ENCODE measurements around the gene TRAF3IP3. TPM values are rescaled to one million over a fixed set of nuclear protein-coding genes. Genes with fewer than 3 reads are reported as not detected.

The TRAF3IP3 gene
- polyA plus RNA-seq, 1 of the 3 experiments (the other 2 are of a cell fraction), result 0.31 TPM

DNA sequence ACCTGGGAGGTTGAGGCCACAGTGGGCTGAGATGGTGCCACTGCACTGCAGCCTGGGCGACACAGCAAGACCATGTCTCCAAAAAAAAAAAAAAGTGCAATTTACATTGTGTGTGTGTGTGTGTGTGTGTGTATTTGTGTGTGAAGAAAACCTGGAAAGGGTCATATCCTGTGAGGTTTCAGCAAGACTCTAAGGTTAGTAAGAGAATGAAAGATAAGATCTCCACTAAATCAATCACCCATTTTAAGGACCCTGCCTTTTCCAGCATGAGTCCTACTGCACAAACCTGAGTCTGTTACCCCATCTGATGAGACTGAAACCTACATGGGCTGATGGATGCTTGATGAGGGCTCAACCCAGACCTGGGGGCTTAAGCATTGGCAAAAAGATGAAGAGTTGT lies 33.4 kb downstream of the TRAF3IP3 start:
- H4K20me1 ChIP-seq (ENCODE audit: insufficient read depth), result no peaks in the 10 kb centered on the region
- no peak for DNase-seq
- no peaks in the 10 kb centered on the region for H3K9me2 ChIP-seq
- TF ChIP-seq GABPA (IDR thresholded peaks at IDR 0.05; ENCODE audit: low read depth), result no peak
- TF ChIP-seq, protein P1, sequence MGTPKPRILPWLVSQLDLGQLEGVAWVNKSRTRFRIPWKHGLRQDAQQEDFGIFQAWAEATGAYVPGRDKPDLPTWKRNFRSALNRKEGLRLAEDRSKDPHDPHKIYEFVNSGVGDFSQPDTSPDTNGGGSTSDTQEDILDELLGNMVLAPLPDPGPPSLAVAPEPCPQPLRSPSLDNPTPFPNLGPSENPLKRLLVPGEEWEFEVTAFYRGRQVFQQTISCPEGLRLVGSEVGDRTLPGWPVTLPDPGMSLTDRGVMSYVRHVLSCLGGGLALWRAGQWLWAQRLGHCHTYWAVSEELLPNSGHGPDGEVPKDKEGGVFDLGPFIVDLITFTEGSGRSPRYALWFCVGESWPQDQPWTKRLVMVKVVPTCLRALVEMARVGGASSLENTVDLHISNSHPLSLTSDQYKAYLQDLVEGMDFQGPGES (IDR thresholded peaks at IDR 0.05; ENCODE audit: low read depth, low read length), result no peak
- TF ChIP-seq RXRA (IDR thresholded peaks at IDR 0.05; ENCODE audit: borderline replicate concordance, low read depth), result no peak
- TF ChIP-seq RFX5 (IDR thresholded peaks at IDR 0.05; ENCODE audit: low read length), result no peak
- TF ChIP-seq, protein P2, sequence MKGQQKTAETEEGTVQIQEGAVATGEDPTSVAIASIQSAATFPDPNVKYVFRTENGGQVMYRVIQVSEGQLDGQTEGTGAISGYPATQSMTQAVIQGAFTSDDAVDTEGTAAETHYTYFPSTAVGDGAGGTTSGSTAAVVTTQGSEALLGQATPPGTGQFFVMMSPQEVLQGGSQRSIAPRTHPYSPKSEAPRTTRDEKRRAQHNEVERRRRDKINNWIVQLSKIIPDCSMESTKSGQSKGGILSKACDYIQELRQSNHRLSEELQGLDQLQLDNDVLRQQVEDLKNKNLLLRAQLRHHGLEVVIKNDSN (IDR thresholded peaks at IDR 0.05; ENCODE audit: borderline replicate concordance, low read depth), result no peak
- no peak for TF ChIP-seq FOSL2 (IDR thresholded peaks at IDR 0.05; ENCODE audit: borderline replicate concordance, low read depth)
- TF ChIP-seq TEAD4 (IDR thresholded peaks at IDR 0.05; ENCODE audit: borderline replicate concordance, insufficient read depth), result no peak
- TF ChIP-seq FOXM1 (IDR thresholded peaks at IDR 0.05; ENCODE audit: low read depth), result no peak
- TF ChIP-seq, protein P3, sequence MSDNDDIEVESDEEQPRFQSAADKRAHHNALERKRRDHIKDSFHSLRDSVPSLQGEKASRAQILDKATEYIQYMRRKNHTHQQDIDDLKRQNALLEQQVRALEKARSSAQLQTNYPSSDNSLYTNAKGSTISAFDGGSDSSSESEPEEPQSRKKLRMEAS (IDR thresholded peaks at IDR 0.05; ENCODE audit: low read depth), result no peak
- no peak for TF ChIP-seq CHD2 (IDR thresholded peaks at IDR 0.05; ENCODE audit: low read length, partially characterized antibody)
- TF ChIP-seq YY1 (IDR thresholded peaks at IDR 0.05; ENCODE audit: low read depth), result no peak
- TF ChIP-seq RAD21 (IDR thresholded peaks at IDR 0.05; ENCODE audit: low read length), result no peak
- peaks cover 1% of the 10 kb centered on the region for H3K79me2 ChIP-seq (ENCODE audit: insufficient read depth)
- H3K4me2 ChIP-seq, result no peak overlapping the region
- H3K27ac ChIP-seq (ENCODE audit: low read depth in 2 of 2, low read length in 1 of 2), result peak overlapping the region in 1 of 2 experiments; percentile 76; a peak in 2 of 4 replicates
- H3K27me3 ChIP-seq (ENCODE audit: insufficient read depth), result no peaks in the 10 kb centered on the region
- CTCF ChIA-PET, result no interaction called here
- H3K9ac ChIP-seq, result no peak overlapping the region
- no peak overlapping the region for H2AFZ ChIP-seq (ENCODE audit: low read depth)
- WGBS (ENCODE audit: low lambda C conversion rate), result 72% methylated on average over 1 of the region's 1 CpG
- H3K9me3 ChIP-seq, result no peaks in the 10 kb centered on the region
- peaks cover 5 to 15% of the 10 kb centered on the region in 2 experiments; a peak in 3 of 4 replicates for H3K4me1 ChIP-seq (ENCODE audit: control insufficient read depth in 1 of 2, insufficient read depth in 2 of 2, low read depth in 1 of 2, low read length in 1 of 2)
- H3K4me3 ChIP-seq (ENCODE audit: low read depth in 2 of 2, low read length in 1 of 2), result no peak overlapping the region
- peaks cover 7% of the 10 kb centered on the region for H3F3A ChIP-seq (replicated peaks; ENCODE audit: insufficient read depth)
- H3K36me3 ChIP-seq (replicated peaks in 1 of 2; ENCODE audit: control insufficient read depth in 1 of 2, insufficient read depth in 2 of 2, low read length in 1 of 2), result no peaks in the 10 kb centered on the region
- POLR2A ChIA-PET, result no interaction called here

DNA sequence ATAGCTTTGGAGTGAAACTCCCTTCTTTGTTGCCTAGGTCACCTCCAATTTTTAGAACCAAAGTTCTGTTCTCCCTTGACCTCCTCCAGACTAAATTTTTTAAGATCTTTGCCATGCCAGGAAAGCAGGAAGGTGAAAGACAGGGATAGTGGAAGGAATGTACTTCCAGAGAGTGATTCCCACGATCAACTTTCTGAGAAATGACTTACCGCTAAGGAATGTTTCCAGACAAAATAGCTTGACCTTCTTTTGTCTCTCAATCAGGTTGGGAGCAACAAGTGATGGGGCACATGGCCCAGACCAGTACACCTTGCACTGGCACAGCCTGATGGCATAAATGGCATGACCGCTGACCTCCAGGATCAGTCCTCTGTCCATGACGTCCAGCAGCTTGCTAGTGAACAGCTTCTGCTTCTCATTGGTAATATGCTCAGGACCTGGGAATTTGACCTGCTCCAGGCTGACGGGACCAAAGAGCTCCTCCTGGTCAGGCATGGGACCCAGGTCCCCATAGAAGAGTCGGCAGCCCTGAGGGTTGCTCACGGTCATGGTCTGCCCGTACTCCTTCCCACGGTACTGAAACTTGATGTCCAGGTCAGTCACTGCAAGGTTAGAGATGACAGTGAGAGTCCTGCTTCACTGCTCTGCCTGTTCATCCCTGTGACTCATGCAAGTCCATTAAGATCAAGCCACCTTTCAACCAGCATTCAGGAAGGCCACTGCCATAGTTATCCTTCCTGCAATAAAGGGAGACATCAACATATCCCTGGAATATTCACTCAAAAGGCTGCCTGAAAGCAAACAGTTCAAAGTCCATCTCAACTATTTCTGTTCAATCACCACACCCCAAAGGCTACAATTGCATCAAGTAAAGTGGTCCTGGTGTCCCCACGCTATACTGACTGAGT lies 34.7 kb downstream of the TRAF3IP3 start:
- H3K27ac ChIP-seq (ENCODE audit: low read depth in 2 of 2, low read length in 1 of 2), result peak overlapping the region in 1 of 2 experiments; percentile 76; a peak in 2 of 4 replicates
- no peak for TF ChIP-seq RCOR1 (IDR thresholded peaks at IDR 0.05; ENCODE audit: low read length)
- TF ChIP-seq FOSL2 (IDR thresholded peaks at IDR 0.05; ENCODE audit: borderline replicate concordance, low read depth), result 0 out of 2 replicates have a peak, but pooled peaks have one; percentile 12
- TF ChIP-seq, protein P2 (IDR thresholded peaks at IDR 0.05; ENCODE audit: borderline replicate concordance, low read depth), result no peak
- TF ChIP-seq TEAD4 (IDR thresholded peaks at IDR 0.05; ENCODE audit: borderline replicate concordance, insufficient read depth), result no peak
- TF ChIP-seq NRF1 (IDR thresholded peaks at IDR 0.05; ENCODE audit: low read depth, low read length), result no peak

More for the DNA sequence above, 34.7 kb downstream of the TRAF3IP3 start:
- Histone ChIP-seq H3K9ac (no peak overlapping the region; the same call in 1 of the 2 replicates), H4K20me1 (ENCODE audit: insufficient read depth) (no peaks in the 10 kb centered on the region), H3K27me3 (ENCODE audit: insufficient read depth) (no peaks in the 10 kb centered on the region), H3K4me3 (ENCODE audit: low read depth in 2 of 2, low read length in 1 of 2) (no peak overlapping the region), H3F3A (replicated peaks; ENCODE audit: insufficient read depth) (peaks cover 7% of the 10 kb centered on the region), H3K9me3 (no peaks in the 10 kb centered on the region), H3K4me1 (ENCODE audit: control insufficient read depth in 1 of 2, insufficient read depth in 2 of 2, low read depth in 1 of 2, low read length in 1 of 2) (peaks cover 0 to 15% of the 10 kb centered on the region in 2 experiments; a peak in 1 of 4 replicates), H2AFZ (ENCODE audit: low read depth) (no peak overlapping the region; the same call in 1 of the 2 replicates), H3K9me2 (no peaks in the 10 kb centered on the region), H3K79me2 (ENCODE audit: insufficient read depth) (no peaks in the 10 kb centered on the region), H3K4me2 (no peak overlapping the region), H3K36me3 (replicated peaks in 1 of 2; ENCODE audit: control insufficient read depth in 1 of 2, insufficient read depth in 2 of 2, low read length in 1 of 2) (no peaks in the 10 kb centered on the region)
- no peak for DNase-seq
- WGBS (ENCODE audit: low lambda C conversion rate), result 80% methylated on average over 5 of the region's 10 CpGs
- CTCF ChIA-PET, result interaction anchor here (1.0 to 2.1 kb wide), 4 partner anchors 12 to 37 kb away, joined by 3 to 12 read pairs (median 3); no protein-coding TSS in a partner anchor
- POLR2A ChIA-PET, result interaction anchor here (0.8 kb wide), 1 partner anchor 36 kb away, joined by 3 read pairs; no protein-coding TSS in a partner anchor

All from SK-N-SH (cell line).